ENCODE measurements around the gene ASCL2. TPM values are rescaled to one million over a fixed set of nuclear protein-coding genes. Genes with fewer than 3 reads are reported as not detected.

Gene ASCL2, protein sequence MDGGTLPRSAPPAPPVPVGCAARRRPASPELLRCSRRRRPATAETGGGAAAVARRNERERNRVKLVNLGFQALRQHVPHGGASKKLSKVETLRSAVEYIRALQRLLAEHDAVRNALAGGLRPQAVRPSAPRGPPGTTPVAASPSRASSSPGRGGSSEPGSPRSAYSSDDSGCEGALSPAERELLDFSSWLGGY
- total RNA-seq, result 0.64 TPM
- long read RNA-seq, result 0 reads

DNA sequence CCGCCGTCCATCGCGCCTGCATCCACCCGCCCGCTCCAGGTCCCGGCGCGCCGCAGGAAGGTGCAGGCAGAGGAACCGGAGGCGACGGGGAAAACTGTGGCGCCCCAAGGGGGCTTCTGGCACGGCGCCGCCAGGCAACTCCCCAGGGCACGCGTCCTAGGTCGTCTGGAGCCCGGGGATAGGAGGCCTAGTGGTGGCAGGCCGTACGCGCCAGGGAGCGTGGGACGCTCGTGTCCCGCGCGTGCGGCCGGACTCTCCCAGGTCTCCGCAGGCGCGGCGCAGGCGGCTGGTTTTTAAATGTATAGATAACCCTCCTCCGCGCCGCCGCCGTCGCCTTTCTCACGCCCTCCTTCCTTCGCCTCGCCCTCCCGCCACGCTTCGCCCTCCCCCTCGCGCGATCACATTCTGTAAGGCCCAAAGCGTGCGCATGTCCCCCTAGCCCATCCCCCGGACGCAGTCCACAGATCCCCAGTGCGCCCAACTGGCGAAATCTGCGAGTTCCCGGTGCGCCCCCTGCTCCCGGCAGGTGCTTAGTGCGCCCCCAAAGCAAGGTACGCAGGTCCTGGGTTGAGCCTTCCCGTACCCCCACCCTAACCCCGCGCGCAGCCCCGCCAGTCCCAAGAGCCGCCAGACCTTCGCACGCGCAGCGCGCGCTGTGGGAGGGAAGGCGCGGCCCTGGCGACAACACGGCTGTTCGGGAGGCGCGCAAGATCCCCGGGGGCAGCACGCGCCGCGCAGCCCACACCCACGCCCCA, at the start of gene ASCL2:
Gene ASCL2 (minus strand): TSS at position 267 of the 755 bp plus-strand sequence. CDS start 256 bp downstream, at position 11.
- DNase-seq (ENCODE audit: low spot score), result peak; percentile 89

DNA sequence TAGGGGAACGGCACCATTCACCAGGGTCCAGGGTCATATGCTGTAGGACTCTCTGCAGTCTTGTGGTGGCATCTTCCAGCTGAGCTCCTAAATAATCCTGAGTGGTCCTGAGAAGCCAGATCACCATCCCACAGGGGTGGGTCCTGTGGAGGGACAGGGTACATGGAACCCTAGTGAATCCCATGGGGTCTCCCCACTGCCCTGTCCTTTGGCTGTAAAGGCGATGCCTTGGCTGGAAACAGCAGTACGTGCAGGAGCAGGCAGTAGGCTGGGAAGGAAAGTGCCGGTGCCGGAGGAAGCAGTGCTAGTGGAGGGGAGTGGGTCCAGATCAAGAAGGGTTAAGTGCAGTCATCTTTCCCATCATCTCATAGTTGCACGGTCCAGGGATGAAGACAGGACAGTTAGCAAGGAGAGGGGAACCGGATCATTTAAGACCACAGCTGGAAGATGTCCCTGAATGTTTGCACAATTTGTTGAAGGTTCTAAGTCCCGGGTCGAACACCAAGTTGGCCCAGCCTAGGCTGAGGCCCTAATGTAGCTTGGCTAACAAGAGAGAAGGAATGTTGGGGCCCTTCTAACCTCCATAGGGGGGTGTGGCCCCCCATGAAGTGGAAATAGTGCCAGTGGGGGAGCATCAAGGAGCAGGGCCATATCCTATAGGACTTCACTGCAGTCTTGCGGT, 49.5 kb upstream of the ASCL2 start:
- peak; percentile 37 for DNase-seq (ENCODE audit: low spot score)

DNA sequence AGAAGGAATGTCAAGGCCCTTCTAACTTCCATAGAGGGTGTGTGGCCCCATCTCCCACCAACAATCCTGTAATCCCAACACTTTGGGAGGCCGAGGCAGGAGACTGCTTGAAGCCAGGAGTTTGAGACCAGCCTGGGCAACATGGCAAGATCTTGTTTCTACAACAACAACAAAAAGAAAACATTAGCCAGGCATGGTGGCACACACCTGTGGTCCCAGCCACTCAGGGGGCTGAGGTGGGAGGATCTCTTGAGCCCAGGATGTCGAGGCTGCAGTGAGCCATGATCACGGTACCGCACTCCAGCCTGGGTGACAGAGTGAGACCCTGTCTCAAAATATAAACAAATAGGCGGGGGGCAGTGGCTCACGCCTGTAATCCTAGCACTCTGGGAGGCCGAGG, 48.3 kb upstream of the ASCL2 start:
- DNase-seq (ENCODE audit: low spot score), result peak; percentile 47

DNA sequence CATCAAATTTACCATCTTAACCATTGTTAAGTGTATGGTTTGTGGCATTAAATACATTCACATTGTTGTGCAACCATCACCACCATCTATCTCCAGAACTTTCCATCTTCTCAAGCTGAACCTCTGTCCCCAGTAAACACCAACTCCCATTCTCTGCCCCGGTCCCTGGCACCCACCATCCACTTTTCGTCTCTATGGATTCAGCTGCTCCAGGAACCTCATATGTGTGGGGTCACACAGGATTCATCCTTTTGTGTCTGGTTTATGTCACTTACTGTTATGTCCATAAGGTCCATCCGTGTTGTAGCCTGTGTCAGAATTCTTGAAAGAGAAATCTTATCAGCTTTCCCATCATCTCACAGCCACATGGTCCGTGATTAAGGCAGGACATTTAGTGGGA, 47.7 kb upstream of the ASCL2 start:
- peak; percentile 57 for DNase-seq (ENCODE audit: low spot score)

DNA sequence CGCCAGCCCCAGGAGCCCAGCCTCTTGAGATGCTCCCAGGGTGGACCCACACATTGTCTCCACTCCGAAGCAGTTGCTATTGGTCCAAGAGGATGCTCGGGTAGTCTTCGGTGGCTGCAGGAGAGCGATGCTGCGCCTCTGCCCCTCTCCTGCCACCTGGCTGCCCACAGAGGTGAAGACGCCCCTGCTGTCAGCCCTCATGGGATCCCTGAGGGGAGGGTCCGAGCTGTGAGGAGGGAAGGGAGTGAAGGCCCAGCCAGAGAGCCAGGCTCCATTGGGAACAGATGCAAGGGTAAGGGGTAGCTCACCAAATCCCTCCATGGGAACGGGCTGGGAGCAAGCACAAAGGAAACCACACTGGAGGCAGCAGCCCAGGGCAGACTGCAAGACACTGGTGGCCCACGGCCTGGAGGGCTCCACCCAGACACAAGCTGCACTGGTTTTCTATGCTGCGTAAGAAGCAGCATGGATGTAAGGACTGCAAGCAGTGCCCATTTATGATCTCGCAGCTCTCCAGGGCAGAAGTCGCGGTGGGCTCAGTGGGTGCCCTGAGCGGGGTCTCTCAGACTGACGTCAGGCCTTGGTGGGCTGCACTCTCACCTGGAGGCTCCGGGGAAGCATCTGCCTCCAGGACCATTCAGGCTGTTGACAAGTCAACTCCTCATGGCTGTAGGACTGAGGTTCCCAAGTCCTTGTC, 47.1 kb upstream of the ASCL2 start:
- DNase-seq (ENCODE audit: low spot score), result peak; percentile 83

DNA sequence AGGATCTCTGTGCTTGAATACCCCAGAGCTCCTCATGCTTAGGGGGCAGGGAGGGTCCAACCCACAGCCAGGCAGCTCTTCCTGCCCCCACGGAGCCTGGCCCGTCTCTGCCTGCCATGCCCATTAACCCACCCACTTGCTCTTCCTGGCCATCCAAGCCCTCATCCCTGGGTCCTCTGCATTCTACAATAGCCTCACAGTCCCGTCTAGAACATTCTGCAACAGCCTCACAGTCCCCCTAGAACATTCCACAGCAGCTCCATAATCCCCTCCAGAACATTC, 46.5 kb upstream of the ASCL2 start:
- DNase-seq (ENCODE audit: low spot score), result peak; percentile 51

DNA sequence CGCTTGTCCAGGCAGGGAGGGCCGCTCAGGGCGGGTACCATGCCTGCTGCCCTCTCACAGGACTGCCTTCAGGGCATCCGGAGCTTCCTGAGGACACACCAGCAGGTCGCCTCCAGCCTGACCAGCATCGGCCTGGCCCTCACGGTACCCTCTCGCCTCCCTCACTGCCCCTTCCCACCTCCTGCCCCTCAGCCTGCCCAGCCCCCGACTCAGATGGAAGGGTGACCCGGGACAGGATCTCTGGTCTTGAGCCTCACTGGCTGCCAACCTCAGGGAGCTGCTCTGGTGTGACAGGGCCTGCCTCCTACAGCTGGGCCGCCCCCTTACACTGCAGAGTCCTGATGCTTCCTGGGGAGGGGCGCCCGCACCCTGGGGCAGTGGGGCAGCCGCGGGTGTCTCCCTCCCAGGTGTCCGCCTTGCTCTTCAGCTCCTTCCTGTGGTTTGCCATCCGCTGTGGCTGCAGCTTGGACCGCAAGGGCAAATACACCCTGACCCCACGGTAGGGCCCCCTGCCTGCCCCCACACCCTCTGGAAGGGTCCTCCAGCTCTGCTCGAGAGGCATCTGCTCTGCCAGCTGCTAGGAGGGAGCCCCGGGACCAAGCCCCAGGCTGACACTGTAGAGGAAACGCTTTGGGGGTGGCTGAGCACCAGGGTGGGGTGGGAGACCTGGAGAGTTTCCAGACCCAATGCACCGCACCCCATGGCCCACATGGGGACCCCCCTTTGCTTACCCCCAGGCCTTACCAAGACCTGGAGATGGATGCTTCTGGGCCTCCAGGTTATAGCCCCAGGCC, 46.0 kb upstream of the ASCL2 start:
- DNase-seq (ENCODE audit: low spot score), result peak; percentile 88

DNA sequence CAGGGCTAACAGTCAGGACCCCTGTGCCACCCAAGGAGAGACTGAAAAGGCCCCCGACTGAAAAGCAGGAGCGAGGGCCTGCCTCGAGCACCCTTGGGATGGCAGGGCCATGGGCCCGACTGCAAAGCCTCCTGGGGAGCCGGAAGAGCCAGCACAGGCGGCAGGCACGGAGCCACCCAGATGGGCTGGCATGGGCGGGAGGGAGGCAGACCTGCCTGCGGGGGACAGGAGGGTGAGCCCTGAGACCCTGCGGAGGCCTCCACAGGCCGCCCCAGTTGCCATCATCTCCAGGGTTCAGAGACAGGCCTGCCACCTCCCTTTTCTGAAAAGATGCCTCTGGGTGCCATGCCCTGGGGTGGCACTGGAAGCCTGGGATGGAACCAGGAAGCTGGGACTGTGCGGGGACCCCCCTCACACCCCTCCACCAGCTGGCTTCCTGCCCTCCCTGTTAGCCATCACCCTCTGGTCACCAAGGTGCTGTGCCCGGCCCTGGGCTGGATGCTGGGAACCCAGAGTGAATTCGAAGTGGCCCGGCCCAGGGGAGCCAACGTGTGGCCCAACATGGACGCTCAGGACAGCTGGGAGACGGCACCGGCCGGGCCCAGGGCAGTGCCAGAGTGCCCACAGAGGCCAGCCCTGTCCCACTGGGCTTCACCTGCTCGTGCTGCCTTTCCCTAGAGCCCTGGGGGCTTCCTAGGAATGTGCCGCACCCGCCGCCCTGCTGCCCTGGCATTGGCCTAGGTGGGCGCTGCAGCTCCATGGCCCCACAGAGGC, 45.2 kb upstream of the ASCL2 start:
- peak; percentile 69 for DNase-seq (ENCODE audit: low spot score)

DNA sequence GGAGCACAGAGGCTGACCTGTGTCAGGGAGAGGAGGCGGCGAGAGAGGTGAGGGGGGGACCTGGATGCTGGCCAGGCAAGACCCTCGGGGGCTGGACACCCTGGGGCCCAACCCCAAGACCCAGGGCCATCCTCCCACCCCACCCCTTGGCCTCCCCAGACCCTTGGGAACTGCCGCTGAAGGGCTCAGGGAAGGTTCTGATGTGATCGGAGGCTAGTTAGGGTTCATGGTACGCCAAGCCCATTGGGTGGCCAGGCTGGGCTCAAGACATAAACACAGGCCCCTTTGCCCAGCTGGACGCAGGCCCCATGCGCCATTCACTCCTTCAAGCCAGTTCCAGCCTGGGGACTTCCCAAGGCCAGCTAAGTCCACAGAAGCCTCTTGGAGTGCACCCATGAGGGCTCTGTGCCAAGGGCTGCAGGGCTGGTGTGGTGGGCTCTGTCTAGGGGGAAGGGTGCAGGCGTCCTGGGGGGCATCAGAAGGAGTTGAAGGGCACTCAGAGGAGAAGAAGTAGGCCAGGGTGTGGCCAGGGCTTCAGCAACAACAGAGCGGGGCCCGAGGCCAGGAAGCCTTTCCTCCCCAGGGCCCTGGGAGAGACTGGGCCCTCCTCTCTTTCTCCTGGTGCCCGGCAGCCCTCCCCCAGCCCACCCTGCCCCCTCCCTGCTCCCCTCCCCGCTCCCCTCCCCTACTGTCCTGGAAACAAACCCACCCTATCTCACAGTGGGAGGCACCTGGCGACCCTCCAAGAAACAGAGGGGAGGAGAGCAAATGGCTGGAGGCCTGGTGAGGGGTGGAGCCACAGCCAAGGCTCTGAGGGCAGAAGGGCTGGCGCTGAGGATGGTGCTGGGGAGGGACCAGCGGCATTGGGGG, 44.4 kb upstream of the ASCL2 start:
- DNase-seq (ENCODE audit: low spot score), result peak; percentile 91

DNA sequence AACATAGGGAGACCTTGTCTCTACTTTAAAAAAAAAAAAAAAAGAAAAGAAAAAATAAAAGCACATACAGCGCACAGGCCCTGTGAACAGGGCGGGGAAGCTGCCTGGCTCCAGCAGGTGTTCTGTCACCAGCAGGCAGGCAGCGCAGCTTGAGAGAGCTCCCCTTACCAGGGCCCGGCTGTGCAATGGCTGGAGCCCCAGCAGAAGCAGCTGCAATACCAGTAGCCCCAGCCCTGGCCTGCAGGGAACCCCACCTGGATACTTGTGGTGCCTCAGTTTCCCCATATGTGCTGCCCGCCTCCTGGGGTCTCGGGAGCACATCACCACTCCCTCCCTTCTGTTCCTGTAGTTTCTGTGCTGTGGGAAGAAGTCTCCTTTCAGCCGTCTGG, 43.7 kb upstream of the ASCL2 start:
- peak; percentile 81 for DNase-seq (ENCODE audit: low spot score)

DNA sequence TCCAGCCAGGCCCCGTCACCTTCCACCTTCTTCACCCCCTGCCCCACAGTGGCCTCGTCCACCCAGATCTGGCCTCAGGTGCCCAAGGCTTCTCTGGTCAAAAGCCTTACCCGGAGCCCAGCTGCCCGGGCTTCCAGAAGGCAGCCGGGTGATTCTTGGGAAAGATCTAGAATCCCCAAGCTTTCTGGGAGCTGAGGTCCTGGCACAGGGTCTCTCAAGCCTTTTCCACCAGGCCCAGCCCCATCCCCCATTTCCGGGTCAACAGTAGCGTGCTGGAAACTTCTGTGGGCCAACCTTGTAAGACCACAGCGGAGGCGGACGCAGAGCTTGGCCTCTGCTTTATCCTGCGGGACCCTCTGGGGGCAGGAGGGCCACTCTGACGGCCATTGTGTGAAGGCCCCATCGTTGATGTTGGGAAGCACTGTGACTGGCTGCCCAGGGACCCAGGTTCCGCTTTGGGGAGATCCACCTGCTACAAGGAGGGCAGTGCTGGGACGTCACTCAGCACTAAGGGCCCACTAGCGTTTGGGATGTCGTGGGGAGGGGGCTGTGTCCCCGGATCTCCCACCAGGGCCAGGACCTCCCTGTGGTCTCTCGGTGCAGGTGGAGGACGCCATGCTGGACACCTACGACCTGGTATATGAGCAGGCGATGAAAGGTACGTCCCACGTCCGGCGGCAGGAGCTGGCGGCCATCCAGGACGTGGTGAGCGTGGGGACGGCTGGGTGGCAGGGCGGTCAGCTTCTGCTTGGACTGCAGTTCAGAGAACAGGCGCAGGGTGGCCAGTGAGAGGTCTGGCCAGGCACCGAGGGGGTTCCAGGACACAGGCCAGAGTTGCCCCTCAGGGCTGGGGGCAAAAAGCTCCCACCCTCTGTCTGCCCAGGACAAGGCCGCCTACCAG, 42.9 kb upstream of the ASCL2 start:
- DNase-seq (ENCODE audit: low spot score), result peak; percentile 82

DNA sequence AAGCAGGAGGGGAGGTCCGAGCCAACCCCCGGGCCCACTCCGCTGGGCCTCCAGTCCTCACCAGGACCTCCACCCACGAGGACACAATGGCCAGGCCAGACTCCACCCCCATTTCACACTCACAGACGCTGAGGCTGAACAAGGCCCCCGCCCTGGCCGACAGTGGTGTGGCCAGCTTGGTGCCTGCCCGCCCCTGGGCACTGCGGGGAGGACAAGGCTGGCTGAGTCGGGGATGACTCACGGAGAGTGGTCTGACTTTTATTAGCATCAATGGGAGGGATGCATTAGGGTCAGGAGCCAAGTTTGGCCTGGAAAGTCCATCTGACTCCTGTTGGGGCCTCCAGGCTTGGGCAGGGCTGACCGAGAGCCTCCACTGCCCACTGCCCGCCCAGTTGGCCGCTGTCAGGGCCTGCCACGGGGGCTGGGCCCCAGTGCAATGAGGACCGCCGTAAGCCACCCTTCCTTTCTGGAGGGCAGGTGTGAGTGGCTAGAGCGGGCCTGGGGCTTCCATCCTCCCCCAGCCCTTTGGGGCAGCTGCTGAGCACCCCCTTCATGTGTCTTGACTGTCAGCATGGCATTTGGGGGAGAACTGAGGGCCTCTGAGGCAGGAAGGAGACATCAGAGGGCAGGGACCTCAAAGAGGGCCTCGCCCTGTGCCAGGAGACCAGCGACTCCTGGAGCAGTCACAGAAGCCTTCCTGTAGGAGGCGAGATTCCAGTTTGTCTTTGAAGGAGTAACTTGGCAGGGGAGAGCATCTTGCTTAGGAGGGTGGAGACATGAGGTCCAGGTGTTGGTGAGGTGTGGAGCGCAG, 42.0 kb upstream of the ASCL2 start:
- DNase-seq (ENCODE audit: low spot score), result peak; percentile 43

DNA sequence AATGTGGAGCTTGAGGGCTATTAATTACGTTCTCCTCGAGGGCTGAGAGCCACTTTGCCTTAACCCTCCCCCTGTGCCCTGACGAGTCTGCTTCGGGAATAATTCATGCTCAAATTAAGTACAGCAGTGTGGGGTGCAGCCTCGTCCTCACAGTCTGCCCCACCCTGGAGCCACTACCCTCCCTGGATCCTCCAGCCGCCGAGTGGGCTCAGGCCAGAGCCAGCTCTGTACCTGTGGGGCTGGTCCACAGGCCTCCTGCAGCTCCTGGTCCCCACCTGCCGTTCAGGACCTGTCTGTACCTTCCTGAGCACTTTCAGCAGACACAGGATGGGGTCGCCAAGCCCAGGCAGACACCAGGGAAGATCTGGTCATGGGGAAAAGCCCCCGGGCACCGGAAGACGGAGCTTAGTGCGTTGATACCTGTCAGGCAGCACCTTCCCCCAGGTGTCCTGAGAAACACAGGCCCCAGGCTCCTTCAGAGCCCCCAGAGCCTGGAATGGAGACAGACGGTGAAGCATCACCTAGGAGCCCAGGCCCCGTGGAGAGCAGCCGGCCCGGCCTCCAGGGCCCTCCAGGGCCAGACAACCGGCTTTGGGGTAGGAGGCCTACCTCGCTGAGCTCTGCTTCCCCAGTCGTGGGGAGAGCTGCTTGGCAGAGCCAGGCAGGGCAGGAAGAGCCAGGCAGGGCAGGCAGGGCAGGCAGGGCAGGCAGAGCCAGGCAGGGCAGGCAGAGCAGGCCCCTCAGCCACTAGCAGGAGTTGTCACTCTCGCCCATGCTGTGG, 41.2 kb upstream of the ASCL2 start:
- DNase-seq (ENCODE audit: low spot score), result no peak

DNA sequence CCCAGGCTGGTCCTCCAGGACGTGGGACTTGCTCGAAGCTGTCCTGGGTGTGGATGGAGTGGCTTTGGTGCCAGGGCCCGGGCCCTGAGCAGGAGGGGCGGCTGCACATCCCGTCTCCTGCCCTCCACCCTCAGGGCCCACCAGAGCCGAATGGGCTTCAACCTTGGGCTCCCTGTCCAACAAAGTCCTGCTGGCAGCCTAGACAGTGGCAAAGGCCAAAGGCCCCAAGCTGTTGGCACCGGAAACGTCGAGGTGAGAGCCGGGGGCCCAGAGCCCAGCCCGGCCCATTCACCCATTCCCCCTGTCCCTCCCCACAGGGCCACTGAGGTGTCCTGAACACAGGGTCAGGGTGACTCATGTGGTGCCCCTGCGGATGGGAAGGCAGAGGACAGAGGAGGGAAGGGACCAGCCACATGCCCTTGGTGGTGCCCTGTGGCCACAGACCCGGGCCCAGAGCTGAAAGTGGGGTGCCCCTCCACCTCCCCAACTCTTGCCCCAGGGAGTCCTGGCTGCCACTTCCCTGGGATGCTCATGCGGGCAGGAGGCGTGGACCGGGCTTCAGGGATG, 40.5 kb upstream of the ASCL2 start:
- no peak for DNase-seq (ENCODE audit: low spot score)

DNA sequence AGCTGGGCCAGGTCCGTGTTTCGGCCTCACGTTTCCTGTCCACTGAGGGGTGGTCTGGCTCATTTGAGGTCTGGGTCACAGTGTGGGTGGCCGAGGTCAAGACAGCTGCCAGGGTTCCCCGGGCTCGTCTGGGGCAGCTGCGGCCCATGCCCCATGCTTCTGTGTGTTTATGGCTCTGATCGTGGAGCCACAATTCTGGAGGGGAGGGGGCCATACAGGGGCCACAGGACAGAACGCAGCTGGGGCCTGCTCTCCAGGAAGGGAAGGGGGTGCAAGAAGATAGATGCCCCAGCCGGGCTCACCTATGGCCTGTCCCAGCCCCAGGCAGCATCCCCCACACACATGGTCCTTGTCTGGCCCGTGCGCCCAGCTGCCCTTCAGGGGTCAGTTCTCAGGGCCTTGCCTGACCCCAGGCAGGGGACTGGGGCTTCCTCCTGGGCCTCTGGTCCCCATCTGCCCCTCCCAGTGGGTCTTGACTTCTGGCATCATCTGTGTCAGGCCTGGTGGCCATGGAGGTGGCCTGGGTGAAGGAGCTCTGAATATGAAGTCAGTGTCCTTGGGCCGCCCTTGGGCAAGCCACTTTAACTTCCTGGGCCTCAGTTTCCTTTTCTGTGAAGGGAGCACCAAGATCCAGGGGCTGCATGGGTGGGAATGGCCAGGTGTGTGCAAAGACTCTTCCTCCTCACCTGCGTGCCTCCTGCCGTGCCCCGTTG, 39.8 kb upstream of the ASCL2 start:
- no peak for DNase-seq (ENCODE audit: low spot score)

Data from mesenteric fat pad (tissue), 1 donor.